SU-DHL-6 (cell line): ENCODE data around the gene C9orf78.

ENCODE experiments used
- EZH2phosphoT487 ChIP-seq: fragments of 200-600 bp; sonication (generic), shearing (Covaris generic); conservative IDR thresholded peaks from 2 replicates; pipeline ENCODE4 v1.6.1; 2018; ENCODE audit warnings: mild to moderate bottlenecking, antibody characterized with exemption, low read length, moderate library complexity, mixed read lengths
- TF ChIP-seq, protein P1 (sequence below): fragments of 200-600 bp; sonication (generic); IDR thresholded peaks from one replicate; pipeline ENCODE4 v1.5.1; 2017; ENCODE audit warnings: antibody characterized with exemption, mild to moderate bottlenecking, low read length, moderate library complexity; ENCODE audit not compliant: insufficient read depth, poor library complexity, severe bottlenecking

DNA sequence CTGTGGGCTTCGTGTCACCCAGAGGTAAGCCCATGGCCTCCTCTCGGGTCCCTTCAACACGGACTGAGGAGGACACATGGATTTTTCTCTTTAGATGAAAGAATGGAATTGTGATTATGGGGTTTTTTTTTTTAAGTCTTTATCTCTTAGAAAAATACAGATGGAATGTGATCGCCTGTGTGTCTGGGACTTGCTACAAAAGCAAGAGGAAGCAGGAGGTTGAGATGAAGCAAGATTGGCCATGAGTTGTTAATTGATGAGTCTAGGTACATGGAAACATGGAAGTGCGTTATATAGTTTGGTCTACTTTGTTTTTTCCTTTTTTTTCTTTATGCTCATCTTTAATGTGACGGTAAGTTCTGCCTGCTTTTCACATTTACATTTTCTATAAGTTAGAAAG, 14.8 kb upstream of the C9orf78 start:
- TF ChIP-seq, protein P1, sequence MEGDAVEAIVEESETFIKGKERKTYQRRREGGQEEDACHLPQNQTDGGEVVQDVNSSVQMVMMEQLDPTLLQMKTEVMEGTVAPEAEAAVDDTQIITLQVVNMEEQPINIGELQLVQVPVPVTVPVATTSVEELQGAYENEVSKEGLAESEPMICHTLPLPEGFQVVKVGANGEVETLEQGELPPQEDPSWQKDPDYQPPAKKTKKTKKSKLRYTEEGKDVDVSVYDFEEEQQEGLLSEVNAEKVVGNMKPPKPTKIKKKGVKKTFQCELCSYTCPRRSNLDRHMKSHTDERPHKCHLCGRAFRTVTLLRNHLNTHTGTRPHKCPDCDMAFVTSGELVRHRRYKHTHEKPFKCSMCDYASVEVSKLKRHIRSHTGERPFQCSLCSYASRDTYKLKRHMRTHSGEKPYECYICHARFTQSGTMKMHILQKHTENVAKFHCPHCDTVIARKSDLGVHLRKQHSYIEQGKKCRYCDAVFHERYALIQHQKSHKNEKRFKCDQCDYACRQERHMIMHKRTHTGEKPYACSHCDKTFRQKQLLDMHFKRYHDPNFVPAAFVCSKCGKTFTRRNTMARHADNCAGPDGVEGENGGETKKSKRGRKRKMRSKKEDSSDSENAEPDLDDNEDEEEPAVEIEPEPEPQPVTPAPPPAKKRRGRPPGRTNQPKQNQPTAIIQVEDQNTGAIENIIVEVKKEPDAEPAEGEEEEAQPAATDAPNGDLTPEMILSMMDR, result no peak
- no peak for TF ChIP-seq EZH2phosphoT487
